ENCODE results near the gene CENPB. TPM values are rescaled to one million over a fixed set of nuclear protein-coding genes. Genes with fewer than 3 reads are reported as not detected.

CENPB gene
- total and polyA plus RNA-seq, 10 of the 15 experiments (the other 5 are each of a cell fraction or from before 2014, with no cell fraction given), result 0.16 to 71.2 (median 14.0) TPM

GRCh38 chr20:3795511-3796468 lies 9.2 kb upstream of the CENPB start, which contains the start of gene CDC25B (continued):
- TF ChIP-seq, protein P1, sequence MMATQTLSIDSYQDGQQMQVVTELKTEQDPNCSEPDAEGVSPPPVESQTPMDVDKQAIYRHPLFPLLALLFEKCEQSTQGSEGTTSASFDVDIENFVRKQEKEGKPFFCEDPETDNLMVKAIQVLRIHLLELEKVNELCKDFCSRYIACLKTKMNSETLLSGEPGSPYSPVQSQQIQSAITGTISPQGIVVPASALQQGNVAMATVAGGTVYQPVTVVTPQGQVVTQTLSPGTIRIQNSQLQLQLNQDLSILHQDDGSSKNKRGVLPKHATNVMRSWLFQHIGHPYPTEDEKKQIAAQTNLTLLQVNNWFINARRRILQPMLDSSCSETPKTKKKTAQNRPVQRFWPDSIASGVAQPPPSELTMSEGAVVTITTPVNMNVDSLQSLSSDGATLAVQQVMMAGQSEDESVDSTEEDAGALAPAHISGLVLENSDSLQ (IDR thresholded peaks at IDR 0.05), result peak; percentile 49
- TF ChIP-seq, protein P2, sequence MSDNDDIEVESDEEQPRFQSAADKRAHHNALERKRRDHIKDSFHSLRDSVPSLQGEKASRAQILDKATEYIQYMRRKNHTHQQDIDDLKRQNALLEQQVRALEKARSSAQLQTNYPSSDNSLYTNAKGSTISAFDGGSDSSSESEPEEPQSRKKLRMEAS (IDR thresholded peaks at IDR 0.05; ENCODE audit: low read depth, low read length), result no peak
- TF ChIP-seq FOXK2 (IDR thresholded peaks at IDR 0.05) (no peak), BMI1 (IDR thresholded peaks at IDR 0.05; ENCODE audit: borderline replicate concordance) (no peak), NRF1 (conservative IDR thresholded peaks at IDR 0.05; ENCODE audit: low read depth, low read length) (no peak), ZNF274 (IDR thresholded peaks at IDR 0.05; ENCODE audit: insufficient read depth, insufficient read length) (no peak), SRF (IDR thresholded peaks at IDR 0.05; ENCODE audit: low read depth in 2 of 2, low read length in 2 of 2) (no peak), FOS (IDR thresholded peaks at IDR 0.05; ENCODE audit: borderline replicate concordance, extremely low read depth, insufficient read length) (no peak), PBX3 (IDR thresholded peaks at IDR 0.05; ENCODE audit: insufficient replicate concordance, low read depth, low read length) (no peak), PAX8 (IDR thresholded peaks at IDR 0.05) (no peak), CBFB (IDR thresholded peaks at IDR 0.05; ENCODE audit: low read depth) (peak; percentile 72; the same call in 1 of the 2 replicates), EP300 (IDR thresholded peaks at IDR 0.05; ENCODE audit: borderline replicate concordance in 1 of 2, control insufficient read depth in 1 of 2, low read depth in 2 of 2, low read length in 2 of 2) (0 out of 4 replicates have a peak, but pooled peaks of 1 of the 2 experiments have one; percentile 15), IRF3 (IDR thresholded peaks at IDR 0.05) (no peak), STAT1 (conservative IDR thresholded peaks at IDR 0.05) (no peak), ASH2L (IDR thresholded peaks at IDR 0.05; ENCODE audit: borderline replicate concordance, low read depth) (no peak), SMC3 (IDR thresholded peaks at IDR 0.05; ENCODE audit: borderline replicate concordance, low read length) (no peak), TCF12 (IDR thresholded peaks at IDR 0.05; ENCODE audit: low read depth, low read length) (peak; percentile 69), EED (IDR thresholded peaks at IDR 0.05; ENCODE audit: low read depth) (peak; percentile 78), ZNF384 (IDR thresholded peaks at IDR 0.05; ENCODE audit: borderline replicate concordance, low read depth, low read length) (no peak), ZBTB4 (CRISPR knock-in tag; IDR thresholded peaks at IDR 0.05) (no peak), ETV6 (conservative IDR thresholded peaks at IDR 0.05 in 1 of 2, IDR thresholded peaks at IDR 0.05 in 1 of 2; ENCODE audit: borderline replicate concordance in 1 of 2, low read depth in 1 of 2) (no peak), SREBF2 (IDR thresholded peaks at IDR 0.05; ENCODE audit: low read length) (no peak), FOXM1 (IDR thresholded peaks at IDR 0.05; ENCODE audit: low read depth, low read length) (peak; percentile 89)
